Activated naive CD8-positive, alpha-beta T cell treated with anti-CD3 and anti-CD28 coated beads for 36 hours (primary cell): ENCODE results near the gene RFX4. TPM values are rescaled to one million over a fixed set of nuclear protein-coding genes. Genes with fewer than 3 reads are reported as not detected.
"Not testable (repeated sequence)": the region's sequence is repeated elsewhere in the genome, so short reads cannot be mapped to it uniquely, and the experiment has no call there.

Experiments
- DNase-seq: peaks from one replicate; pipeline ENCODE4 v3.0.0; 2021
- H3K27ac Mint-ChIP-seq: one replicate; pipeline ENCODE4 v1.8.0; 2022; ENCODE audit warnings: mild to moderate bottlenecking, moderate library complexity, mixed read lengths
- H3K27me3 Mint-ChIP-seq: one replicate; pipeline ENCODE4 v1.8.0; 2022; ENCODE audit warnings: mild to moderate bottlenecking, mixed read lengths
- H3K36me3 Mint-ChIP-seq: one replicate; pipeline ENCODE4 v1.8.0; 2021; ENCODE audit warnings: mild to moderate bottlenecking, mixed read lengths
- H3K4me1 Mint-ChIP-seq: one replicate; pipeline ENCODE4 v1.8.0; 2021; ENCODE audit warnings: mixed read lengths
- H3K4me3 Mint-ChIP-seq: one replicate; pipeline ENCODE4 v1.8.0; 2022; ENCODE audit warnings: mild to moderate bottlenecking, moderate library complexity, mixed read lengths
- H3K9me3 Mint-ChIP-seq: one replicate; pipeline ENCODE4 v1.8.0; 2022; ENCODE audit warnings: mixed read lengths
- total RNA-seq, 2 experiments: library from RNA; stranded (reverse); gene quantifications; one replicate each; pipeline ENCODE4 v1.2.3, GENCODE V29; 2021

Gene RFX4
- total RNA-seq, 2 experiments from 2014 or later: not detected

- Mint-ChIP-seq H3K36me3 (no peaks in the 10 kb centered on the region), H3K27me3 (no peaks in the 10 kb centered on the region), H3K4me1 (no peaks in the 10 kb centered on the region), H3K27ac (no peak overlapping the region), H3K9me3 (no peaks in the 10 kb centered on the region), H3K4me3 (no peak overlapping the region)
- DNase-seq: no peak
Measured at GRCh38 chr12:106682594-106683234, 99.9 kb downstream of the RFX4 start.

DNA sequence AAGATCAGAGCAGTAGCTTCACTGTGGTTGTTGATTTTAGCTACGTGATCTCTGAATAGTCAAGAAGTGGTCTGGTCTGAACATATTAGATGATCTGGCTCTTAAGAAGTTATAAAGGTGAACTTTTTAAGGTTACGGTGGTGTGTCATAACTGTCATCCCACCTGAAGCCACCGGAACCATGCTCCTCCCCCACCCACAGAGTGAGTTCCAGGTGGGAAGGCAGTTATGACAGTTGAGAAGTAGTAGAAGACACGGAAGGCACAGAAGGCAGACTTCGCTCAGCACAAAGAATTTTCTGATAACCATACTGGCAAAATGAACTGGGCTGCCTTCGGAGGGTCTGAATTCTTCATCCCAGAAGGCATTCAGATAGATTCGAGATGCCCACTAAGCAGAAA, 101.7 kb downstream of the RFX4 start:
- Mint-ChIP-seq H3K4me3 (no peak overlapping the region), H3K4me1 (no peaks in the 10 kb centered on the region), H3K9me3 (no peaks in the 10 kb centered on the region), H3K36me3 (no peaks in the 10 kb centered on the region), H3K27me3 (no peaks in the 10 kb centered on the region), H3K27ac (no peak overlapping the region)
- DNase-seq: no peak

- Mint-ChIP-seq H3K27ac (no peak overlapping the region), H3K4me1 (no peaks in the 10 kb centered on the region), H3K4me3 (no peak overlapping the region), H3K36me3 (no peaks in the 10 kb centered on the region), H3K9me3 (no peaks in the 10 kb centered on the region), H3K27me3 (no peaks in the 10 kb centered on the region)
- no peak for DNase-seq
Measured at GRCh38 chr12:106685381-106685780, 102.6 kb downstream of the RFX4 start.

DNA sequence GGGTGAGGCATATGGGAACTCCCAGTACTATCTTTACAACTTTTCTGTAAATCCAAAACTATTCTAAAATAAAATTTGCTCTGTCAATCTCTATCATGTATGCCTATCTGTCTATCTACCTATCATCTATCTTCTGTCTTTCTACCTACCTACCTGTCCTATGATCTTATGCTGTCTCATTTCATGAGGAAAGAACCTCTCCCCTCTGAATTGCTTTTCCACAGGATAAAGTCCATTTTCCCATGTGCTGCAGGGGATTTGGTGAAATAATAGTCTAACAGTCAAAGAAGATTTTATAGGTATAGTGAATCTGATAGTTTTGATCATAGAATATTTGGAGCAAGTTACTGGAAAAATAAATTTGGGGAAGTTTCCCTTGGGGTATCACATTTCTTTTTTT, 104.9 kb downstream of the RFX4 start:
- Mint-ChIP-seq H3K9me3 (no peaks in the 10 kb centered on the region), H3K4me1 (no peaks in the 10 kb centered on the region), H3K36me3 (no peaks in the 10 kb centered on the region), H3K27ac (no peak overlapping the region), H3K4me3 (no peak overlapping the region), H3K27me3 (no peaks in the 10 kb centered on the region)
- DNase-seq: no peak

DNA sequence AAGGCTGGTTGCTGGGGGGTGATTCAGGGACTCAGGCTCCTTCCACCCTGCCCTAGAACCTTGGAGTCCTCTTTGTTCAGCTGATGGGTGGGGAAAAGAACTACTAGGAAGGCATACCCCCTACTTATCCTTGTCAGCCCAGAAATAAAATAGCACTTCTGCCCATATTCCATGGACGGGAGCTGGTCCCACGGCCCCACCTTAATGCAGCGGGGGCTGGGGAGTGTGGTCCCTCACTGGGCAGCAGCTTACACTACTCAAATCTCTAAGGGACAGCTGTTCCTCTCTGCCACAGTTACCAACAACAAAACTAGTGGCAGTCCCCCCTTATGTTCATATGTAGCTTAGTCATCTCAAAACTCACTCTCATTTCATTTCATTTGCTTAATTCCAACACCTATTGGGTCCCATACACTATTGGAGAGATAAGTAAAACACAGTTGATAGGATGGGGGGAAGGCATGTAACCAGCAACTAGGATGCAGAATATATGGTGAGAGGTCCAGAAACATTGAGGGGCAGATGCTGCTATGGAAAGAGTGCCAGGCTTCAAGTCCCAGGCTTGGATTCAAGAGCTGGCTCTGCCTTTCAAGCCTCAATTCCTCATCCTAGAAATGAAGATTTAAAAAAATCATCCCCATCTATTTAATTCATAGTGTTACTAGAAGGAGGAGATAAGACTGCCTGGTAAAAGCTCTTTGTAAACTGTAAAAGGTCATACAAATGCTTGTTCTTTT, 107.9 kb downstream of the RFX4 start:
- Mint-ChIP-seq H3K27me3 (no peaks in the 10 kb centered on the region), H3K9me3 (no peaks in the 10 kb centered on the region), H3K4me3 (no peak overlapping the region), H3K4me1 (no peaks in the 10 kb centered on the region), H3K27ac (no peak overlapping the region), H3K36me3 (no peaks in the 10 kb centered on the region)
- DNase-seq: no peak

GRCh38 chr12:106692033-106692432, 109.2 kb downstream of the RFX4 start:
- DNase-seq, H3K27me3 Mint-ChIP-seq: not testable (repeated sequence)

GRCh38 chr12:106692896-106693820, 110.4 kb downstream of the RFX4 start:
- Mint-ChIP-seq H3K27me3 (no peaks in the 10 kb centered on the region), H3K4me1 (no peaks in the 10 kb centered on the region), H3K9me3 (no peaks in the 10 kb centered on the region), H3K36me3 (no peaks in the 10 kb centered on the region), H3K4me3 (no peak overlapping the region), H3K27ac (no peak overlapping the region)
- DNase-seq: no peak

More at GRCh38 chr12:106692033-106692432, 109.2 kb downstream of the RFX4 start:
- not testable (repeated sequence) for H3K9me3 Mint-ChIP-seq, H3K4me3 Mint-ChIP-seq, H3K27ac Mint-ChIP-seq, H3K36me3 Mint-ChIP-seq, H3K4me1 Mint-ChIP-seq

DNA sequence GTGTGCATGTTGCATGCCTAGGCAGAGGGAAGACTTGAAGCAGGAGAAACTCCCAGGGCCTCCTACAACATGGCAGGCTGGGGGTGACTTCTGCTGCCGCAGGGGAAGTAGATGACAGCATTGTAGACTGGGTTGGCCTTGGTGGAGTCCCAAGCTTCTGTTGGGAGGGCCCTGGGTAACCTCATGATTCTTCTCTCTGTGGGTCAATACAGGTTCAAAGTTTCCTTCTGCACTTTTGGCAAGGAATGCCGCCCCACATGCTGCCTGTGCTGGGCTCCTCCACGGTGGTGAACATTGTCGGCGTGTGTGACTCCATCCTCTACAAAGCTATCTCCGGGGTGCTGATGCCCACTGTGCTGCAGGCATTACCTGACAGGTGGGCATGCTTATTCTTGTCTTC, 113.3 kb downstream of the RFX4 start:
- Mint-ChIP-seq H3K27ac (no peak overlapping the region), H3K9me3 (peaks cover 9% of the 10 kb centered on the region), H3K4me1 (no peaks in the 10 kb centered on the region), H3K4me3 (no peak overlapping the region), H3K36me3 (peaks cover under 1% of the 10 kb centered on the region), H3K27me3 (no peaks in the 10 kb centered on the region)
- DNase-seq: no peak

- no peaks in the 10 kb centered on the region for H3K4me1 Mint-ChIP-seq
- no peak overlapping the region for H3K27ac Mint-ChIP-seq
- no peak for DNase-seq
- H3K27me3 Mint-ChIP-seq: no peaks in the 10 kb centered on the region
- H3K4me3 Mint-ChIP-seq: no peak overlapping the region
- H3K36me3 Mint-ChIP-seq: peaks cover 5% of the 10 kb centered on the region
- H3K9me3 Mint-ChIP-seq: peaks cover 13% of the 10 kb centered on the region
Measured at GRCh38 chr12:106696681-106697417, 114.0 kb downstream of the RFX4 start.

GRCh38 chr12:106704081-106704480, 121.3 kb downstream of the RFX4 start:
- no peak for DNase-seq
- Mint-ChIP-seq H3K27me3 (no peaks in the 10 kb centered on the region), H3K4me3 (no peak overlapping the region), H3K9me3 (peaks cover 17% of the 10 kb centered on the region), H3K27ac (no peak overlapping the region), H3K4me1 (no peaks in the 10 kb centered on the region), H3K36me3 (peaks cover 5% of the 10 kb centered on the region)

DNA sequence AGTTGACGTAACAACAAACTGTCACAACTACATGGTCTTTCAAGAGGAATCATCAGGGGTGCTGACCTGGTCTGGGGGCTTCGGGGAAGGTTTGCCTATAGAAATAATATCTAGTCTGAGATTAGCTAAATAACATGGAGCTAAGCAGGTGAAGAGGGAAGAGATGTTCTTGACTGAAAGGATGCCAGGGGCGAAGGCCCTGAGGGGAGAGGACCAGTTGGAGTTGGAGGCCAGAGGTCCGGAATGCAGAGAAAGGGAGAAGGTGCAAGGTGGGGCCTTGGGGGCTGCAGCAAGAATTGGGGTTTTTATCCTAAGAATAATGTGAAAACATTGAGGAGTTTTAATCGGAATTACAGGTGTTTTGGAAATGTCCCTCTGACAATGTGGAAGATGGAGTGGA, 123.2 kb downstream of the RFX4 start:
- DNase-seq: no peak
- Mint-ChIP-seq H3K4me1 (no peaks in the 10 kb centered on the region), H3K27me3 (no peaks in the 10 kb centered on the region), H3K4me3 (no peak overlapping the region), H3K9me3 (peaks cover 12% of the 10 kb centered on the region), H3K27ac (no peak overlapping the region), H3K36me3 (peaks cover 5% of the 10 kb centered on the region)

- no peaks in the 10 kb centered on the region for H3K9me3 Mint-ChIP-seq
- no peaks in the 10 kb centered on the region for H3K36me3 Mint-ChIP-seq
- H3K27ac Mint-ChIP-seq: no peak overlapping the region
- H3K27me3 Mint-ChIP-seq: peaks cover 3% of the 10 kb centered on the region
- DNase-seq: no peak
- H3K4me1 Mint-ChIP-seq: no peaks in the 10 kb centered on the region
- H3K4me3 Mint-ChIP-seq: no peak overlapping the region
Measured at GRCh38 chr12:106709068-106709511, 126.3 kb downstream of the RFX4 start.

DNA sequence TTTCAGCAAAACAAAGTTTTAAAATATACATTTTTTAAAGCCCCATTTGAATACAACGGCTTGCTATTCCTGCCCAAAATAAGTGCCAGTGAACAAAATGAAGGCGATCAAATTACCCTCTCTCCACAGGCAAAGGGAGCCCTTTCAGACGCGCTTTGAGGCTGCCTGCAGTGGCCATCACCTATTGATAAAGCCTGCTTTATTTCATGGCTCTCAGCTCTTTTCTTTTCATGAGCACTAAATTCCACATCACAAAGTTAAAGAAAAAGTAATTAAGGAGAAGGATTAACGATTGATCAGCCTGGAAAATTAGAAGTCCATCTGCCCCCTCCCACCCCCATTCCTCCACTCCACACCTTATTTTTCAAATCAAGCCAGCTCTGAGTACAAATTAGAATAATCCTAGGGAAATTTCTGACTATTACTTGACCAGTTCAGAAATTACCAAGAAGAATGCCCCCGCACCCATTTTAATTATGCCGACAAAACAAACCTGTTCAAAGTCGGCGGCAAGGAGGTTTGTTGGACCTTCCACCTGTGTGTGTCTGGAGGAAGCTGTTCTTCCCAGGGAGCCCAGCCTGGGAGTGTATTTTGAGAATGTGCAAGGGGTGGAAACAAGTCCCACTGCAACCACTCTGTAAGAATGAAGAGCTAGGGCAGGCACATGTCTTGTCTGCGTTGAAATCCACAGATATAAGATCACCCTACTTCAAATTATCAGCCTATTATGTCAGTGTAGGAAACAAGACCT, 127.5 kb downstream of the RFX4 start:
- H3K4me1 Mint-ChIP-seq: no peaks in the 10 kb centered on the region
- no peak for DNase-seq
- H3K27me3 Mint-ChIP-seq: peaks cover 3% of the 10 kb centered on the region
- H3K9me3 Mint-ChIP-seq: no peaks in the 10 kb centered on the region
- no peak overlapping the region for H3K4me3 Mint-ChIP-seq
- no peak overlapping the region for H3K27ac Mint-ChIP-seq
- no peaks in the 10 kb centered on the region for H3K36me3 Mint-ChIP-seq

DNA sequence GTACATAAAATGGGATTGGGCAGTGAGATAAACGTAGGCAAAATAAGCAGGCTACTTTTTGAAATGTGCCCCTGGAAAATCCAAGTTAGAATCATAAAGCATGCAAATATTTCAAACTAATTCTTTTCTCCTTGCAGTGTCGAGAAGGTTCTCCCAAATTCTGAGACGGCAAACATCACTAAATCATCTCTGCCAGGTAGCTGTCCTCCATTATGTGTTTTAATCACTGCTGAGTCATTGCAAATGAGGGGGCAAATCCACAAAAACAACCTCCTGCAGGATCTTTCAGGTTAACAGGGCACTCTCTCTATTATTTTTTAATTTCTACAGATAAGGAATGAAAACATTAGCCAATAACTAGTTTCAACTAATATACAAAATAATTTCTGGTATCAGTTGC, 128.5 kb downstream of the RFX4 start:
- Mint-ChIP-seq H3K9me3 (no peaks in the 10 kb centered on the region), H3K36me3 (no peaks in the 10 kb centered on the region), H3K4me3 (no peak overlapping the region), H3K27me3 (peaks cover 3% of the 10 kb centered on the region), H3K4me1 (no peaks in the 10 kb centered on the region), H3K27ac (no peak overlapping the region)
- no peak for DNase-seq
